Dermis microvascular lymphatic vessel endothelial cell (primary cell): Measurements from ENCODE around the gene CRISP1. TPM values are rescaled to one million over a fixed set of nuclear protein-coding genes. Genes with fewer than 3 reads are reported as not detected.
"Not testable (repeated sequence)": the region's sequence is repeated elsewhere in the genome, so short reads cannot be mapped to it uniquely, and the experiment has no call there.

Experiments
- DNase-seq, 2 donors: peaks; one replicate each; pipeline versions ENCODE4 v3.0.0 to v3.0.0-alpha.2; 2010; ENCODE audit warnings: low read depth in 2 of 2
- total RNA-seq: library from RNA; depleted of rRNA; stranded (reverse); fragments of >200 nt; gene quantifications from 2 replicates; pipeline ENCODE4 v1.2.1, GENCODE V29; 2014

The CRISP1 gene
- total RNA-seq, 1 donor from 2014 or later: not detected

GRCh38 chr6:49841424-49841823 is 24.9 kb downstream of the CRISP1 start:
- no peak for DNase-seq

GRCh38 chr6:49839957-49840356 is 26.4 kb downstream of the CRISP1 start:
- no peak for DNase-seq

DNA sequence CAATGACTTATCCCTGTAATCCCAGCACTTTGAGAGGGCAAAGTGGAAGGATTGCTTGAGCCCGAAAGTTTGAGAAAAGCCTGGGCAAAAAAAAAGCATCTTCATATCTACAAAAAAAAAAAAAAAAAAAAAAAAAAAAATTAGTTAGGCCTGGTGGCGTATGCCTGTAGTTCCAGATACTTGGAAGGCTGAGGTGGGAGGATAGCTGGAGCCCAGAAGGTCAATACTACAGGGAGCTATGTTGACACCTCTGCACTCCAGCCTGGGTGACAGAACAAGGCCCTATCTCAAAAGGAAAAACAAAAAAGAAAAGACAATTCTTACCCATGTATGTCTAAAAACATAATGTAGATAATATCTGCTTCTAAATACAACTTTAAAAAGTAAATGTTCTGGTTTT is 27.2 kb downstream of the CRISP1 start:
- no peak for DNase-seq

GRCh38 chr6:49835140-49835539 is 31.2 kb downstream of the CRISP1 start:
- DNase-seq: no peak

DNA sequence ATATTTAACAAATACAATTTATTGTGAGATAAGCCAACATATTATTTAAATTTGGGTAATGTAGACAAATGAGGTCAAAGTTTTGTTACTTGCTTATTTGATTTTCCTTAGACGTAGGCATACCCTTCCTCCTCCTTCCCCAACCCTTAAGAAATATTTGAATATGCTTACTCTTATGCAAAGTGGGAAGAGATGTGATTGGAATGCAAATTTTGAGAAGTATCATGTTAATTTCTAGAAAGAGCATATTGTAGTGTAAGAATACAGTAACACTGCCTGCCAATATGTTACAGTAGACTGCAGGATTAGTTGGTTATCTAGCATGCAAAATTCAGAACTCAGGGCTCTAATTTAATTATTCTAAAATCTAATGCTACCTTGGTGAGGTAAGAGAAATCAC is 32.9 kb downstream of the CRISP1 start:
- no peak for DNase-seq

DNA sequence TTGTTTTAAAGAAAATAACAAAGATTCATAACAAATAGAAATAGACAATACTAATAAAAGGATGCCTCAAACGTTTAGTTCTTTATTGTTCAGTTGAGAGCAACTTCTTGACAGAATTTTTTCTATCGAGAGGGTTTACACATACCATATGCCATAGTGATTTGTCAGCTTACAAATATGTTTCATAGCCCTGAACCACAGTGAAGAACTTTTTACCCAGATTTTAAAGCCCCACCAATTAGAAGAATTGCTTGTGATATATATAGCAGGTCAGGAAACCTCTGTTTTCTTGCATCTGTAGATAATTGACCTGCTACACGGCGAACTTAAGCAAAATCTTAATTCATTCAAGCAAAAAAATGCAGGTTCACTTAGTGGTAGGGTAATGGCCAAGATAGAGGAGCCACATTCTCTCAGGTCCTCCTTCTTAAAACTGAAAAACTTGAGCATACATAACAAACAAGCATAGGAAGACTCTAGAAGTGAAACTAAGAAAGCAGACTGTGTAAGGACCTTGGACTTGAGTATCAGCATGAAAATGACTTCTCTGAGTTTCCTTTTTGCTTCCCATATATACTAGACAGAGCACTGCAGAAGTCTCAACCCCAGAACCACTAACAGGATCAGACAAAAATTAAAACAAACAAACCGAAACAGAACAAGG is 39.5 kb downstream of the CRISP1 start:
- DNase-seq: no peak

- DNase-seq: no peak
Measured at GRCh38 chr6:49815166-49815565, 51.2 kb downstream of the CRISP1 start.

- DNase-seq: no peak
Measured at GRCh38 chr6:49813248-49813647, 53.1 kb downstream of the CRISP1 start.

- DNase-seq: no peak
Measured at GRCh38 chr6:49806145-49806544, 60.2 kb downstream of the CRISP1 start.

DNA sequence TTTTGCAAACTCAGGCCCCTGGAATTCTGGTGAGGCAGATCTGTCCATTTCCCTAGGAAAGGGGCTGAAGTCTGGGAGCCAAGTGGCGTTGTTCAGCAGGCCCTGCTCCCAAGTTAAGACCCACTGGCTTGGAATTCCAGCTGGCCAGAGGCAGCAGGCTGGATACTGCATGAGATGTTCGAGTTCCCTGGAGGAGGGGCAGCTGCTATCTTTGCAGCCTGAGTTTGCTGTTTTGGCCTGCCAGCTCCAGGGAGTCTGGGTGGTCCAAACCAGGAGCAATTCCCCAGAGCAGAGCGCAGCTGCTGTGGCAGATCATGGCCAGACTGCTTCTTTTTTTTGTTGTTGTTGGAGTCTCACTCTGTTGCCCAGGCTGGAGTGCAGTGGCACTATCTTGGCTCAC is 61.1 kb downstream of the CRISP1 start:
- no peak for DNase-seq

- no peak for DNase-seq
Measured at GRCh38 chr6:49801525-49801924, 64.8 kb downstream of the CRISP1 start.

DNA sequence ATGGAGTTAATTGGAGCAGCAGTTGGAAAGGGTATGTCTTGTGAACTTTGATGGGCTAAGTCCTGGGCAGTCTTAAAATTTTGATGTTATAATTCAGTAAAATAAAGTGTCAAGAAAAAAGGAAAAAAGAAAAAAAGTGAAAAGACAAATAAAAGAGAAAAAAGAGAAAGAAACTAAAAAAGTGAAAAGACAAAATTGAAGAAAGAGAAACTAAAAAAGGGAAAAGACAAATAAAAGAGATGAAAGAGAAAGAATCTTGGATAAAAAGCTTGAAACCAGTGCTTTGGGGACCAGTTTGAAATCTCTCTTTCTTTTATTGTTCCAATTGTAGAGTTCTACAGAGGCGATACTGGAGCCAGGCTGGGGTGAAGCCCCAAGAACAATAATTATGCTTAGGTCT is 67.2 kb downstream of the CRISP1 start:
- DNase-seq: no peak

DNA sequence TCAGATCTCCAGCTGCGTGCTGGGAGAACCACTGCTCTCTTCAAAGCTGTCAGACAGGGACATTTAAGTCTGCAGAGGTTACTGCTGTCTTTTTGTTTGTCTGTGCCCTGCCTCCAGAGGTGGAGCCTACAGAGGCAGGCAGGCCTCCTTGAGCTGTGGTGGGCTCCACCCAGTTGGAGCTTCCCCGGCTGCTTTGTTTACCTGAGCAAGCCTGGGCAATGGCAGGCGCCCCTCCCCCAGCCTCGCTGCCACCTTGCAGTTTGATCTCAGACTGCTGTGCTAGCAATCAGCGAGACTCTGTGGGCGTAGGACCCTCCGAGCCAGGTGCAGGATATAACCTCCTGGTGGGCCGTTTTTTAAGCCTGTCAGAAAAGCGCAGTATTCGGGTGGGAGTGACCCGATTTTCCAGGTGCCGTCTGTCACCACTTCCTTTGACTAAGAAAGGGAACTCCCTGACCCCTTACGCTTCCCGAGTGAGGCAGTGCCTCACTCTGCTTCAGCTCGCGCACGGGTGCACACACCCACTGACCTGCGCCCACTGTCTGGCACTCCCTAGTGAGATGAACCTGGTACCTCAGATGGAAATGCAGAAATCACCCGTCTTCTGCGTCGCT is 69.4 kb downstream of the CRISP1 start:
- not testable (repeated sequence) for DNase-seq

DNA sequence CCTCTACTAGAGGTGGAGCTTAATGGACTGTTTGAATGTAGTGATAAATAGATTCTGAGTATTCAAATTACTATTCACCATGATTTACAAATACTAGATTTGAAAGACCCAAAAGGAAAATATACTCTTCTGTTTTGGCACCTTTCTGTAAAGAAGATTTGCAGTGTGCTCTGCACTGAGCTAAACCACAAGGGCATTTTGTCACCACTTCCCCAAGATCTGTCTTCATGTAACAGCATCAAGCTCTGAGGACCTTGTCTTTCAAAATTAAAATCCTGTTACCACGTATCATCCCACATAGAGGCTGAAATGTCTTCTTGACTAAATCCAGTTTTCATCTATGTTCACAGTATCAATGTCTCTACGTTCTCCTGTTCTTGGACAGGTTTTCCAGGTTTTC is 76.0 kb downstream of the CRISP1 start:
- no peak for DNase-seq

GRCh38 chr6:49787176-49787575 is 79.2 kb downstream of the CRISP1 start, which contains the start of gene PGK2:
PGK2 (minus strand) TSS chr6:49787285; CDS start chr6:49787187, 98 bp downstream.
- DNase-seq: no peak

DNA sequence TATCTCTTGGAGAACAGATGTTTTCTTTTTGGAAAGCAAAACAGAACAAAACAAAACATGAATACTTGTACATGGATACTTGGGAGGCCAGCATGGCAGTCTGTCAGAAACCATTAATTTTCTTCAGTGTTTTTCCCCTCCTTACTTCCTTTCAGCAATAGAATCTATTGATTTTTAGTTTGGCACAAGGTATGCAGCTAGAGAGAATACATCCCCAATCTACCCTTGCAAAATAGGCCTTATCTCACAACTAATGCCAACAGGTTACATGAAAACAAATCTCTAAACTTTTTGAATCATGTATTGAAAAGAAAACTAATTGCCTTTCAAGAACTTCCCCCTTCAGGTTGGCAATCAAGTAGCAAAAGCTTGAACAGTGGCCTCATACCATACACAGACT is 82.1 kb downstream of the CRISP1 start:
- DNase-seq: no peak

Other genes starting within 250 kb of the CRISP1 start
- not detected in 2 replicates for gene RHAG, start 229.7 kb downstream of the CRISP1 start, total RNA-seq
- not detected in 2 replicates for gene CRISP2, start 153.0 kb downstream of the CRISP1 start, total RNA-seq
- gene CRISP3, start 122.1 kb downstream of the CRISP1 start, total RNA-seq: not detected in 2 replicates
- not detected in 2 replicates for gene PGK2, start 79.2 kb downstream of the CRISP1 start, total RNA-seq
- not detected in 2 replicates for gene DEFB114, start 97.6 kb upstream of the CRISP1 start, total RNA-seq
- not detected in 2 replicates for gene DEFB113, start 103.1 kb upstream of the CRISP1 start, total RNA-seq
- gene DEFB110, start 155.5 kb upstream of the CRISP1 start, total RNA-seq: not detected in 2 replicates
- not detected in 2 replicates for gene DEFB112, start 183.4 kb upstream of the CRISP1 start, total RNA-seq